Tibial nerve (tissue), 3 donors: ENCODE data around the gene GNAI3.
A peak's percentile ranks its signal among the peaks of the same experiment; 100 is the strongest.

Experiments used
- POLR2A ChIP-seq, 2 donors: fragments of 450-650 bp; IDR thresholded peaks; one replicate each; pipeline ENCODE4 v1.6.1; 2017; ENCODE audit warnings: antibody characterized with exemption in 2 of 2, mild to moderate bottlenecking in 2 of 2, moderate library complexity in 2 of 2
- TF ChIP-seq, protein P1 (sequence below), 5 experiments: fragments of 200-600 bp in 3 of 5; fragments of 450-650 bp in 2 of 5; sonication (generic) in 3 of 5; IDR thresholded peaks; one replicate each; pipeline ENCODE4 v1.5.1; 2016 to 2019; ENCODE audit warnings: antibody characterized with exemption in 5 of 5, mild to moderate bottlenecking in 3 of 5, moderate library complexity in 2 of 5

DNA sequence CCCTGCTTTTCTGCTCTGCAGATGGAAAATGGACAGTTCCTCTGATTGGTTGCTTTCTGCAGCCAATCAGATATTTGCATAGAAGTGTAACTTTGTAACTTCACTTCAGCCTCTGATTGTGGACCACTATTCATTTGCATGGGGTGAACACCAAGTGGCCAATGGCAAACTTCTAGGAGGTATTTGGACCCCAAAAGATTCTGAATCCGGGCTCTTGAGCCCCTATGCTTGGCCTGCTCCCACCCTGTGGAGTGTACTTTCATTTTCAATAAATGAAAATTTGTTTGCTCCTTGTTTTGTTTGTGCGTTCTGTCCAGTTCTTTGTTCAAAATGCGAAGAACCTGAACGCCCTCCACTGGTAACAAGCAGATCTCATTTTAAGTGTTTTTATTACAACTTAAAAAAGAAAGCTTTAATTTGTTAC is 101.1 kb downstream of the GNAI3 start:
- TF ChIP-seq POLR2A (IDR thresholded peaks at IDR 0.05): no peak
- TF ChIP-seq, protein P1, sequence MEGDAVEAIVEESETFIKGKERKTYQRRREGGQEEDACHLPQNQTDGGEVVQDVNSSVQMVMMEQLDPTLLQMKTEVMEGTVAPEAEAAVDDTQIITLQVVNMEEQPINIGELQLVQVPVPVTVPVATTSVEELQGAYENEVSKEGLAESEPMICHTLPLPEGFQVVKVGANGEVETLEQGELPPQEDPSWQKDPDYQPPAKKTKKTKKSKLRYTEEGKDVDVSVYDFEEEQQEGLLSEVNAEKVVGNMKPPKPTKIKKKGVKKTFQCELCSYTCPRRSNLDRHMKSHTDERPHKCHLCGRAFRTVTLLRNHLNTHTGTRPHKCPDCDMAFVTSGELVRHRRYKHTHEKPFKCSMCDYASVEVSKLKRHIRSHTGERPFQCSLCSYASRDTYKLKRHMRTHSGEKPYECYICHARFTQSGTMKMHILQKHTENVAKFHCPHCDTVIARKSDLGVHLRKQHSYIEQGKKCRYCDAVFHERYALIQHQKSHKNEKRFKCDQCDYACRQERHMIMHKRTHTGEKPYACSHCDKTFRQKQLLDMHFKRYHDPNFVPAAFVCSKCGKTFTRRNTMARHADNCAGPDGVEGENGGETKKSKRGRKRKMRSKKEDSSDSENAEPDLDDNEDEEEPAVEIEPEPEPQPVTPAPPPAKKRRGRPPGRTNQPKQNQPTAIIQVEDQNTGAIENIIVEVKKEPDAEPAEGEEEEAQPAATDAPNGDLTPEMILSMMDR (IDR thresholded peaks at IDR 0.05): peak; percentile 11 to 59 (median 33)
